Stimulated activated CD4-positive, alpha-beta T cell treated with anti-CD3 and anti-CD28 coated beads, TNF-alpha, amount 100 ng/mL, for 24 hours (primary cell): Measurements from ENCODE around the gene AGRP.
"Not testable (repeated sequence)": the region's sequence is repeated elsewhere in the genome, so short reads cannot be mapped to it uniquely, and the experiment has no call there.

Experiments used
- DNase-seq, 3 experiments: peaks; one replicate each; pipeline ENCODE4 v3.0.0-alpha.2; 2020; ENCODE audit warnings: low read depth in 3 of 3

AGRP gene, protein sequence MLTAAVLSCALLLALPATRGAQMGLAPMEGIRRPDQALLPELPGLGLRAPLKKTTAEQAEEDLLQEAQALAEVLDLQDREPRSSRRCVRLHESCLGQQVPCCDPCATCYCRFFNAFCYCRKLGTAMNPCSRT

DNA sequence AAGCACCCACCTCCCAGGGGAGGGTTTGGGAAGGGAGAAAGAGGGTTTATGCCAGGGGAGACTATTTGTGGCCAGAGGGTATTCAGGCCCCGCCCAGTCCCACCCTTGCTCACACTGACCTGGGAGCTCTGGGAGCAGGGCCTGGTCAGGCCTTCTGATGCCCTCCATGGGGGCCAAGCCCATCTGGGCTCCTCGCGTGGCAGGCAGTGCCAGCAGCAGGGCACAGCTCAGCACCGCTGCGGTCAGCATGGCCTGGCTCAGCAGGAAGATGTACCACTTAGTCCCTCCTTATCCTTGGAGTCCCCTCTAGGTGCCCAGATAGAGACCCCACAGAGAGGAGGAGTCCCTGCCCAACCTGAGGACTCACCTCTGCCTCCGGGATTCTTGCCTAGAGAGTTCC is at the start of gene AGRP:
TSS of gene AGRP (minus strand) at position 398 of the 400 bp plus-strand sequence. CDS start at position 249, 149 bp downstream.
- no peak for DNase-seq

DNA sequence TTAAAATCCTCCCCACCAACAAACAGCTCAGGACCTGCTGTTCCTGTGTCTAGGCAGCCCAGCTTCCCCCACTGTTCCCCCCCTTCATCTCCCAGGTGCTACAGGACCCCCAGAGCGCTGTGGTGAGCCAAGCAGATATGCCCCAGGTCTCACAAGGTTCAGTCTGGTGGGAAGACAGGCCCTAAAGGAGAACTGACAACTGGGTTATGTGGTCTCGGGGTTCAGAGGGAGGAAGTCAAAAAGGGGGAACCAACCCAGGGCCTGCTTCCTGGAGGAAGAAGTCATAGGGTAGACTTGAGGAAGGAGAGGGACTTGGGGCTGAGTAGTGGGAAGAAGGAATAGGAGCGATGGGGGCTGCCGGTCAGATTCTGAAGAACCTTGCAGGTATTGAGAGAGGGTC is 47.9 kb upstream of the AGRP start:
- DNase-seq, result no peak

DNA sequence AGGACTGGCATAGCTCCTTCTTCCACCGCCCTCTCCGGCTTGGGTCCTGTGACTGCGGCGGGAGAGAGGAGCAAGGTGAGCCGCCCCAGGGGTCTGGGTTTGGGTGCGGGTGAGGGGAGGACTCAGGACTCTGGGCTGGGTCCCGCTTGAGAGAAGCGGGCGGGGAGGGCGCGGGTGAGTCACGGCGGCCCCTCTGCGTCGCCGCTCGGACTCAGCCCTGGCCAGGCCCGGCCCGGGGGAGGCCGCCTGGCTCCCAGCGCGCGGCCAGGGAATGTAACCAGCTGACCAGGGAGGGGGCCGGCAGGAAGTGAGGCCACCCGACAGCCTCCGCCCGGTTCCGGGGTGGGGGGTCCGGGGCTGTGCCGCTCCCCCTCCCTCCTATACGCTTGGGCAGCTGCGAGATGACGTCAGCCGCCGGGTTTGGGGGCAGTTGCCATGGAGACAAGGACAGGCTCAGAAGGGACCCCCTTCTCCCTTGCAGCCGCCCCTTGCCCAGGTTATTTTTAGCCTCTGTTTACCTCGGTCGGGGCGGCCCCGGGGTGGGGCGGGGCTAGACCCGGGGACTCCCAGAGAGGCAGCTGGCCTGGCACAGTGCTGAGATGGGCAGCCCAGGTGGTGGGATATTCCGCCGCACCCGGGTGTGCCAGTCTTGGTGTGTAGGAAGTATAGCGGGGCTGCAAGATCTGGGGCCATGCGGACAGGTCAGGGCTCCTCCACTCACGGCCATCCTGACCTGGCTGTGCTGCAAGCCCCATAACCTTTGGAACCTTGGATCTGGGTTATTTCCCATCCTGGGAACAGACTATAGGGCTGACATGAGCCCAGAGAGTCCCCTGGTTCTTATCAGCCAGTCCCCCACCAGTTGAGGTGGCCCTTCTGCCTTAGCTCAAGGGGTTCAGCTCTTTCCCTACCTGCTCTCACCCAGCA is 46.9 kb upstream of the AGRP start:
- DNase-seq, result no peak

DNA sequence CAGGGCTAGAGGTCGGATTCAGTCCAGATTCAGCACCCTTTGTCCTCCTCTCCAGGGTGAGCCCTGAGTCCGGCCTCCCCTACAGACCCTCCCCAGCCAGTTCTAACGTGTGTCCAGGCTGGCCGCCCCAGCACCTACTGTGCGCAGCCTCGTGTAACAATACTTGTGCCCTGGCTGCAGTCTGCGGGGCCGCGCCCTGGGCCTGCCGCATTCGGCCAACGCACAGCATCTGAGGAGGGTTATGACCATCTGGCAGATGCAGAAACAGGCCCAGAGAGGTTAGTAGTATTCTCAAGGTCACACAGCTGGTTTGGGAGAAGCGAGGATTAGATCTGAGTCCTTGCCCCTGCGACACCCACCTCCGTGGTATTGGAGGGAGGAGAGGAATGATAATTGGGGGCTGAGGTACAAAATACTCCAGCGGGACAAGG is 46.2 kb upstream of the AGRP start:
- no peak for DNase-seq

DNA sequence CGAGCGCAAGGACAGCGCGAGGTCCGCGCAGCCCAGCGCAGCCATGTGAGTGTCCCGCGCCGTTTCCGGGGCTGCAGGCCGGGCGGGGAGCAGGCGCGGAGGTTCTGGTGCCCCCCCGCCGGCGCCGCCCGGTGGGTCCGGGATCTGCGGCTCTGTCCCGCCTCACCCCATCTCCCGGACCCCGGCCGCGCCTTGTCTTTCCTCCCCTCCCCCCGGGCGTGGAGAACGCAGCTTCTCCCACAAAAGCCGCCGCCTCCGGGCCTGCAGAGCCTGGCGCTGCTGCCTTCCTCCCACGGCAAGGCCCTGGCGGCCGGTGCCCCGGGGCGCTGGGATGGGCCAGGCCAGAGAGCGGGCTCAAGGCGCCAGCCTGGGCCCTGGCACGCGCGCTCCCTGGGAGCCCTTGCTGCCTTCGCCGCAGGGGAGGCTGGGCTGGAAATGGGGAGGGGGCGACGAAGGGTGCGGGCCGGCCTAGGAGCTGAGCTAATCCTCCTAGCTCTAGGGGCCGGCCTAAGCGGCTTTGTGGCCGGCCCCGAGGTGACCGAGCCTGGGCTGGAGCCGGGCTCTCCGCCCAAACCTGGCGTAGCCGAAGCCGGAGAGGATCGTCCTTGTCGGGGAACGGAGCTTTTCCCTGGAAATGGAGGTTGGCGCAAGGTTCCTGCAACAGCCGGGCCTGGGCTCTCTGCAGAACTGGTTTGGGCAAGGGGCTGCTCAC is 45.7 kb upstream of the AGRP start:
- DNase-seq, result peak in 1 of 3 experiments; percentile 25

DNA sequence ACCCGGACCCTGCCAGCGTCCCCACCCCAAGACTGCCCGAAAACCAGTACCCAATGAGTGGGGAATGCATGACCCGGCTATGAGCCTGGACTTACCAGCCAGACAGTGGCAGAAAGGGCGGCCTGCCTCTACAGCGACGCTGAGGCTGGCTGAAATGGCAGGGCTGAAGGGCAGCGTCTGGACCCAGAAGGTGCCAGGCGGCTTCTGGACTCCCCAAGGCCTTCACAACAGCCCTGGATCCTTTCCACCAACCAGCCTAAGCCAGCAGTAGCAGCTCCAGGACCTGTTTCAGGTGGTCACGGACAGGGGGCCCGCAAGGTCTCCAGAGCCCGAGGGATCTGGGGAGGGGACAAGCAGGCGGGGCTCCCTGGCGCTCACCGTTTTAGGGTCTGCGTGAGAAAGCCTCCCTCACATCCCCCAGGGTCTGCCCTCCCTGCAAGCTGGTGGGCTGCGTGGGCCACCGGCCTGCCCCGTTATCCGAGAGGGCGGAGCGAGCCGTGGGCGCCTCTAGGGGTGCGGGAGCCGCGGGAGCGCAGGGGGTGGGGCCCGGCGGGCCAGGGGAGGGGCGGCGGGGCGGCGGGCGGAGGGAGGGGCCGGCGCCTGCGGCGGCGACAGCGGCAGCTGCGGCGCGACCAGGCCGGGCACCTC is 45.0 kb upstream of the AGRP start, which contains the start of gene RIPOR1:
TSS of gene RIPOR1 (plus strand) at position 608 of the 648 bp plus-strand sequence. CDS start 9,618 bp downstream, outside the sequence.
- DNase-seq, result peak in 1 of 3 experiments; percentile 54

DNA sequence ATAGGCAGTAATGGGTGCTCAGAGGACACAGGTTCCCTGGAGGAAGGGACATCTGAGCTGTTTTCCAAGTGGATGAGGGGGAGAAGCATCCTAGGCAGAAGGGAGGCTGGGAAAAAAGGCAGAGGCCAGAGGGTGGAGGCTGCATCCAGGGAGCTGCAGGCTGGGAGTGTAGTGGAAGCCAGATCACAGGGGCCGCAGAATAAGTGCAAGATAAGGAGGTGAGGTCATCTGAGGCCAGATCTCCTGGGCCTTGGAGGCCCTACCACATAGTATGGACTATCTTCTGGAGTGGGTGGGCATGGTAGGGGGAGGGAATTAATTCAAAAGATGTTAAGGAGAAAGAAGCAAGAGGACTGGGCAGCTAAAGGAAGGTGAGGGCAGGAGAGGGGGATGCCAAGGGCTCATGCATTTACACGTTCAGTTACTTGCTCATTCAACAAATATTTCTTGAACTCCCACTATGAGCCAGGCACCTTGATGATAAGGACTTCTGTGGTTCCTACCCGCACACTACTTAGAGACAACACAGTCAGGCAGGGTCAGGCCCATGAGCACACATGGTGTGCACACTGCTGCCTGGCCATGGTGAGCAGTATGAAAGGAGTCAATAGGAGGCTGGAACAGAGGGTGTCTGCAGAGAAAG is 42.9 kb upstream of the AGRP start:
- no peak for DNase-seq

DNA sequence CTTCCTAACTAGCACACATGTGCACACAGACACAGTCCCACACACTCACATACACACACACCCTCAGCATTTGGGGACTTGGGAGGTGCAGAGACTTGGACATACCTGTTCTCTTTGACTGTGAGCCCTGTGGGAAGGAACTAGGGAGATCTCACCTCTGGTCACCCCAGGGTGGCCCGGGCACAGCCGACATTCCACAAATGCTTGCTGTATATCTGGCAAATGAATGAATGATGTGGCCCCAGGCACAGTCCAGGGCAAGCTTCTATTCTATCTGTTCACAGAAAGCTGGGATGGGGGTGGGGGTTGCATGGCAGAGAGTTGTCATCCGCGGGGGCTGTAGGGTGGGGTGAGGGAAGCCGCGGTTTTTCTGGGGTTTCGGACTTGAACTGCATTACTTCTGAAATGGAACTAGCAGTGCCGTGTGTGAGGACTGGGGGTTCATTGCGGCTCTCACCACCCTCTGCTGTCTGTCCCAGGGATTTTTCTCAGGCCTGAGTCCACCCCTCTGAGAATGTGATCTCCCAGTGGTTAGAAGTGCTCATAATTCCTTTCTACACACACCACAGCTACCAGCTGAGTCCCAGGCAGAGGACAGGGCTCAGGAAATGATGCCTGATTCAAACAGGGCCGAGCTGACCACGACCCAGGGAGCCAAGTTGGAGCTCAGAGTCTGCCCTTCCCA is 42.0 kb upstream of the AGRP start:
- no peak for DNase-seq

DNA sequence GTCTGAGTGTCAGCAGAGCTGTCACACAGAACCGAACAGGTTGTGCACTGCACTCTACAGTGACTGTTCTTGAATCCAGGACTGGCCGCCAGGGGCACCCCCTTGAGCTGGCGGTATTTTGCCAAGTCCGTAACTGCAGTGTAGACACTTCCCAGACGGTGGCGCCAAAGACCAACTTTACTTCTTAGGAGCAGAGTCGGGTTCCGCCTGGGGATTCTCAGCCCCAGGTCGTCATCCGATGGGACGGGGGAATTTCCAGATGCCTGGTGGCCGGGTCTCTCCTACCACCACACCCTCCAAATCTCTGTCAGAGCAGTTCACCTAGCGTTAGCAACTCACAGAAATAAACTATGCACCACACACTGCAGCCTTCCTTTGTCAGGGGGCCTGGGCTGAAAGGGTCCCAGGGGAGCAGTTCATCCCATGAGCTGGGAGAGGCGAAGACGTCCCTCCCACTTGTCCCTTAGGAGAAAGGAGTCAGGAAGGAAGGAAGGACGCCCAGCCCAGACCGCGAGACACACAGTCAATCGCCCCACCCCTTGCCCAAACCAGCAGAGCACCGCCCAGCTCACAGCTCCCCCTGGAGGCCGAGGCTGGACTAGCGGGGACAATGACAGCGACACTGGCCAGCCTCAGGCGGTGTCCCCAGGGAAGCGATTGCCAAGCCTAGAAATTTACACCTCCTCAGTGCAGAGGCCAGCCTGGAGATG is 37.9 kb upstream of the AGRP start:
- peak; percentile 94 to 99 (median 97) for DNase-seq

DNA sequence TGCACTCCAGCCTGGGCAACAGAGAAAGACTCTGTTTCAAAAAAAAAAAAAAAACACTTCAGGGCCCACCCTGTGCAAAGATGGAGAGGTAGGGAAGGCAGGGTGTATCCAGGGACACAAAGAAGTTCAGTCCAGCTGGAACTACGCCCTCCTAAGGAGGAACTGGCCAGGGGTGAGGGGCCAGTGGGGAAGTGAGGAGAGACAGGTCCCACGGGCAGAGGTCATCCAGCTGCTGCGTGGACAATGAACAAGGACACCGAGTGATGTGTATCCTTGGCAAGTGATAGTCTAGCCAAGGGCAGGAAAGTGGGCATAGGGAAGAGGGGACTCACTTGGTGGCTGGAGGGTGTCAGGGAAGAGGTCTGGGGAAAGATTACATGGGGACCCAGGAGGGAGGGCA is 35.9 kb upstream of the AGRP start:
- DNase-seq, result no peak

DNA sequence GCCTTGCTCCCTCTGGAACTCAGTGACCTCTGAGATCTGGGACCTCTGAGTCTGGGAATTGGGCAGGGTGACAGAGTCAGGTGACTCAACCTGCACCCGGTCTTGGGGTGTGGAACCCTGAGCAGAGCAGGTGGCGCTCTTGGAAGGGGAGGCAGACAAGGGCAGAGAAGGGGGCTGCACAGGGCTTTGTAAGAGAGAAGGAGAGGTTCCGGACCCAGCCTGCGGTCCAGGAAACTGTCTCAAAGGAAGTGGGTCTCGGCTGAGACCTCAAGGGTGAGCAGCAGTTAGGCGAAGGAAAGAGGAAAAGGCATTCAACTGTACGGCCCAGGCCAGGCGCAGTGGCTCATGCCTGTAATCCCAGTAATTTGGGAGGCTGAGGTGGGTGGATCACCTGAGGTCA is 35.3 kb upstream of the AGRP start:
- DNase-seq, result no peak

DNA sequence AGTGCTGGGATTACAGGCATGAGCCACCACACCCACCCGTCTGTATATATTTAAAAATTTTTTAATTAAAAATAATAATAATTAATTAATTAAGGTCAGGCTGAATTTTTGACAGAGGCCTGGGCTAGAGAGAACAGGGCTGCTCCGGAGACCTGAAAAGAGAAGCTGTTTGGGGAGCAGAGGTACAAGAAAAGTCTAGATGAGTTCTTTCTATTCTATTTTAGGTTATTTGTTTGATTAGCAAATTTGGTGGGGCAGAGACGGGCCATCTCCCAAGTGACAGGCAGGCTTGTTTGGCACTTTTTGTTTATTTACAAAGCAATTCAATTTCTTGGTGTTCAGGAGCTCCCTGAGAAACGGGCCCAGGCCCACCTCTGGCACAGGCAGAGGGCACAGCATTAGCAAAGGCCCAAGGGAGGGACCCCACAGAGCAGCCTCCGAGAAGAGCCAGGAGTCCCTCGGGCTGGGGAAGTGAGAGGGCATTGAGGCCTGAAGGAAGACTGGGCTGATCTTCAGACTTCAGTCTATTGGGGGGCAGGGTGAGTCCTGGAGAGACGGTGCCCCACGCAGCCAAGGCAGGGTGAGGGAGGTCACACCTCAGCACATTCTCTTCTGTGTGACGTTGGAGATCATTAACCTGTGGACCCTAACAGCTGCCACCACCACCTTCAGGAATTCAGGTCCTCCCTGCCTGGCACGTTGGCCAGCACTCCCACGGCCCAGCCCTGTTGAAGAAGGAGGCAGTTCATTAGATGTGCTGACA is 34.5 kb upstream of the AGRP start:
- no peak for DNase-seq

DNA sequence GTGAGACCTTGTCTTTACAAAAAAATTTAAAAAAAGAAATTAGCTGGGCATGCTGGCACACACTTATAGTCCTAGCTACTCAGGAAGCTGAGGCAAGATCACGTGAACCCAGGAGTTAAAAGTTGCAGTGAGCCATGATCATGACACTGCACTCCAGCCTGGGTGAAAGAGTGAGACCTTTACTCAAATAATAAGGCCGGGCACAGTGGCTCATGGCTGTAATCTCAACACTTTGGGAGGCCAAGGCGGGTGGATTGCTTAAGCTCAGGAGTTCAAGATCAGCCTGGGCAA is 33.8 kb upstream of the AGRP start:
- no peak for DNase-seq

DNA sequence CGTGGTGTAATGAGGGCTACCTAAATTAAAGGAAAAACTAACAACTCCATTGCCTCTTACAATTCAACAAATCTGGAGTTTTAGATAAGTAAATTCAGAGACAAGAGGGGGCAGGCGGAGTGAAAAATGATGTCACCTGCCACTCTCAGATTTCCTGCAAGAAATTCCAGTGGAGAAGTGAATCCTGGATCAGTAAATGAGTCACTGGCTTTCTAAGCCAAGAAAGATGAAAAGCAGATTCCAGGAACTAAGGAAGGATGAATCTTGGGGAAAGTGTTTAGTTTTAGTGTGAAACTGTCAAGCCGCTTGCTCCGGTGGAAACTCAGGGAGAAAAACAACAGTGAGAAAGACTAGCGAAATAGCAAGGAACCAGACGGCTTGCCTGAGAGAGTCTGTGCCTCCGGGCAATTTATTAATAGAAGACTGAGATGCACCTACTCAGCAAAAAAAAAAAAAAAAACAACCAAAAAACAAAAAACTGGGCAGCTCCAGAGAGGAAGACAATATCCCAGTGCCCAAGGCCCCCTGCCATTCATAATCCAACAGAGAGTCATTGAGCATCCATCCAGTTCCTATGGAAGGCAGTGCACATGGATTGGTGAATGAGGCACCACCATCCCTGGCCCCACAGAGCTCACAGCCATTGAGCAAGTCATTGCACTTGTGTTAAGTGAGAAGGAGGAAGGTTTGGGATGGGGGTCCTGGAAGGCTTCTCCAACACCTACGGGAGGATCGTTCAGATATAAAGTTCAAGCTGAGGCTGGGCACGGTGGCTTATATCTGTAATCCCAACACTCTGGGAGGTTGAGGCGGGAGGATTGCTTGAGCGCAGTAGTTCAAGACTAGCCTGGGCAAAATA is 33.2 kb upstream of the AGRP start:
- no peak for DNase-seq

DNA sequence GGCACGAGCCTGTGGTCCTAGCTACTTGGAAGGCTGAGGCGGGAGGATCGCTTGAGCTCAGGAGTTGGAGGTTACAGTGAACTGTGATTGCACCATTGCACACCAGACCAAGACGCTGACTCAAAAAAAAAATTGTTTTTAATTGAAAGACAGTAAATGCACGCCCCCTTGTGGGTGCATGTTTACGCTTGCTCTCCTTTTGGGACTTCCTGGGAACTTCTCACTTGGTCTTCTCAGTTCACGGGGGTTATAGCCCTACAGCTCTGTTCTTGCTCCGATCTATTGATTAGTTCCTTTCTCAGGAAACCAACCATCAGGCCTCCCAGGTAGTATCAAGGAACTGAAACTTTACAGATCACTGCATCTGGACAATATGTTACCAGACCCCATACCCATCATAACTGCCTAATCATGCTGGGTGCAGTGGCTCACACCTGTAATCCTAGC is 31.1 kb upstream of the AGRP start:
- peak; percentile 58 to 78 (median 66) for DNase-seq

DNA sequence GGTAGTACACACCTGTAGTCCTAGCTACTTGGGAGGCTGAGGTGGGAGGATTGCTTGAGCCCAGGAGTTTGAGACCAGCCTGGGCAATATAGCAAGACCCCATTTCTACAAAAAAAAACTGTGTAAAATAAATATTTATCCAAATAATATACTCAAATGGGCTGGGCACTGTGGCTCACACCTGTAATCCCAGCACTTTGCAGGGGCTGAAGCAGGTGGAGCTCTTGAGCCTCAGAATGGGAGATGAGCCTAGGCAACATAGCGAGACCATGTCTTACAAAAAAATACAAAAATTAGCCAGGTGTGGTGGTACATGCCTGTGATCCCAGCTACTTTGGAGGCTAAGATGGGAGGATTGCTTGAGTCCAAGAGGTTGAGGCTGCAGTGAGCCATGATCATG is 30.5 kb upstream of the AGRP start:
- not testable (repeated sequence) for DNase-seq

DNA sequence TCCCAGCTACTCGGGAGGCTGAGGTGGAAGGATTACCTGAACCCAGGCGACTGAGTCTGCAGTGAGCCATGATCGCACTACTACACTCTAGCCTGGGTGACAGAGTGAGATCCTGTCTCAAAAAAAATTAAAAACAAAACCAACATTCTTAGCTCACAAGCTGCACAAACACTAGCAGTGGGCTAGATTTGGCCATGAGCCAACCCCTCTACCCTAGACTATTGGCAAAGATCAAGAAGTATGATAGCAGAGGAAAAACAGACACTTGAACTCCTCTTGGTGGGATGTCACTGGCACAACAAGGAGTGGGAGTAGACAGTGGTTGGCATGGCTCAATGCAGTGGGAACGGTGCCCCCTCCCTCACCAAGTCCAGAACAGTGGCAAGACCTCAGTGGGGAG is 25.7 kb upstream of the AGRP start:
- no peak for DNase-seq

DNA sequence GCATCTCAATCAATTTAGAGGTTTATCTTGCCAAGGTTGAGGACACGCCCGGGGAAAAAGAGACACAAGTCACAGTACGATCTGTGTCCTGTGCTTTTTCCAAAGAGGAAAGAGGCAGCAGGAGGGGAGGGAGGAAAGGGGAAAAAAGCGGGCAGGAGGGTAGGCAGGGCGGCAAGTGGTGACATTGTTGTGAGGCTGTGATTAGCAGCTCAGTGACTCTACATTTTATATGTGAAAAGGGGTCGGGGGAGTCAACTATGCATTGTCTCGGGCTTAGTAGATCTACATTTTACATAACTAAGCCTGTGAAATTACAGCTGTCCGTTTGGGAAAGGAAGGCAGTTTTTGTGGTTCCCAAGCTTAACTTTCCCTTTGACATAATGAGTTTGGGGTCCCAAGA is 23.1 kb upstream of the AGRP start:
- no peak for DNase-seq
